ENCODE results near the gene HIGD1C. TPM values are rescaled to one million over a fixed set of nuclear protein-coding genes. Genes with fewer than 3 reads are reported as not detected.
A peak's percentile ranks its signal among the peaks of the same experiment; 100 is the strongest.

The HIGD1C gene
- total RNA-seq, 1 experiment from 2014 or later: not detected

GRCh38 chr12:51005030-51005429 is 52.7 kb downstream of the HIGD1C start:
- Histone ChIP-seq H3K9me2 (ENCODE audit: insufficient read depth) (no peaks in the 10 kb centered on the region), H3K79me2 (ENCODE audit: low read depth) (no peaks in the 10 kb centered on the region), H3K4me2 (peak overlapping the region; percentile 55), H3K36me3 (ENCODE audit: low read depth) (peaks cover 32% of the 10 kb centered on the region), H3K9me3 (ENCODE audit: insufficient read depth, low read depth) (no peaks in the 10 kb centered on the region), H3F3A (ENCODE audit: insufficient read depth, low read depth) (peaks cover 17% of the 10 kb centered on the region), H3K27me3 (ENCODE audit: insufficient read depth, low read depth) (no peaks in the 10 kb centered on the region), H3K4me3 (no peak overlapping the region), H4K20me1 (ENCODE audit: insufficient read depth) (no peaks in the 10 kb centered on the region), H2AFZ (no peak overlapping the region), H3K4me1 (replicated peaks; ENCODE audit: insufficient read depth) (peaks cover 22% of the 10 kb centered on the region), H3K27ac (no peak overlapping the region)
- no TSS peak for BruUV-seq (replicated peaks)
- intact Hi-C loops (cut with micrococcal nuclease; ENCODE audit: unreplicated experiment): loop anchor here (1.0 to 5.0 kb wide), 2 partner anchors 21 to 42 kb away; partner anchors contain the start of genes LETMD1 and SLC11A2
- ChIA-PET POLR2A (ENCODE audit: unreplicated experiment) (interaction anchor here (0.6 to 1.0 kb wide), 3 partner anchors 15 to 250 kb away, joined by 4 to 9 read pairs (median 5); partner anchors contain the start of gene CSRNP2), CTCF (interaction anchor here (0.6 to 1.5 kb wide), 3 partner anchors 21 to 180 kb away, joined by 3 to 4 read pairs (median 4); partner anchors contain the start of gene SLC11A2)
- TF ChIP-seq CTCF (conservative IDR thresholded peaks at IDR 0.05) (no peak), EZH2 (IDR thresholded peaks at IDR 0.05; ENCODE audit: low read depth) (no peak)
- DNase-seq: no peak

GRCh38 chr12:51005671-51006070 is 53.3 kb downstream of the HIGD1C start:
- Histone ChIP-seq H3K27me3 (ENCODE audit: insufficient read depth, low read depth) (no peaks in the 10 kb centered on the region), H3K4me1 (replicated peaks; ENCODE audit: insufficient read depth) (peaks cover 22% of the 10 kb centered on the region), H3K36me3 (ENCODE audit: low read depth) (peaks cover 26% of the 10 kb centered on the region; the same call in 1 of the 2 replicates), H3K9me2 (ENCODE audit: insufficient read depth) (no peaks in the 10 kb centered on the region), H3K9me3 (ENCODE audit: insufficient read depth, low read depth) (no peaks in the 10 kb centered on the region), H3K79me2 (ENCODE audit: low read depth) (no peaks in the 10 kb centered on the region), H3K27ac (peak overlapping the region; percentile 47), H3F3A (ENCODE audit: insufficient read depth, low read depth) (peaks cover 17% of the 10 kb centered on the region), H4K20me1 (ENCODE audit: insufficient read depth) (peaks cover 4% of the 10 kb centered on the region; the same call in 1 of the 2 replicates), H3K4me2 (peak overlapping the region; percentile 55), H3K4me3 (no peak overlapping the region), H2AFZ (no peak overlapping the region)
- no TSS peak for BruUV-seq (replicated peaks)
- TF ChIP-seq EZH2 (IDR thresholded peaks at IDR 0.05; ENCODE audit: low read depth) (no peak), CTCF (conservative IDR thresholded peaks at IDR 0.05) (no peak)
- ChIA-PET CTCF (interaction anchor here (0.6 to 1.5 kb wide), 4 partner anchors 21 to 247 kb away, joined by 3 to 4 read pairs (median 4); partner anchors contain the start of gene SLC11A2), POLR2A (ENCODE audit: unreplicated experiment) (interaction anchor here (0.6 to 1.0 kb wide), 4 partner anchors 14 to 340 kb away, joined by 3 to 9 read pairs (median 4); partner anchors contain the start of gene CSRNP2)
- peak; percentile 57 to 90 for DNase-seq
- intact Hi-C loops (cut with micrococcal nuclease; ENCODE audit: unreplicated experiment): loop anchor here (1.0 to 5.0 kb wide), 2 partner anchors 21 to 42 kb away; partner anchors contain the start of genes LETMD1 and SLC11A2

- Histone ChIP-seq H3K9me2 (ENCODE audit: insufficient read depth) (no peaks in the 10 kb centered on the region), H3K4me1 (replicated peaks; ENCODE audit: insufficient read depth) (peaks cover 22% of the 10 kb centered on the region), H3K4me2 (no peak overlapping the region), H2AFZ (no peak overlapping the region), H3K9me3 (ENCODE audit: insufficient read depth, low read depth) (no peaks in the 10 kb centered on the region), H3K27me3 (ENCODE audit: insufficient read depth, low read depth) (no peaks in the 10 kb centered on the region), H3K79me2 (ENCODE audit: low read depth) (peaks cover 18% of the 10 kb centered on the region), H3F3A (ENCODE audit: insufficient read depth, low read depth) (peaks cover 17% of the 10 kb centered on the region), H4K20me1 (ENCODE audit: insufficient read depth) (peaks cover 5% of the 10 kb centered on the region; the same call in 1 of the 2 replicates), H3K27ac (peak overlapping the region; percentile 9; the same call in 1 of the 2 replicates), H3K4me3 (no peak overlapping the region), H3K36me3 (ENCODE audit: low read depth) (peaks cover 25% of the 10 kb centered on the region; the same call in 1 of the 2 replicates)
- CTCF ChIA-PET: no interaction called here
- DNase-seq: no peak
- POLR2A ChIA-PET (ENCODE audit: unreplicated experiment): no interaction called here
- intact Hi-C loops (cut with micrococcal nuclease; ENCODE audit: unreplicated experiment): loop anchor here (5.0 kb wide), 1 partner anchor 39 kb away; the partner anchor contains the start of gene LETMD1
- BruUV-seq (replicated peaks): no TSS peak
- no peak for TF ChIP-seq EZH2 (IDR thresholded peaks at IDR 0.05; ENCODE audit: low read depth)
- TF ChIP-seq CTCF (conservative IDR thresholded peaks at IDR 0.05): no peak
Measured at GRCh38 chr12:51008329-51009055, 56.1 kb downstream of the HIGD1C start.
